ENCODE data around the gene HDDC3. TPM values are rescaled to one million over a fixed set of nuclear protein-coding genes. Genes with fewer than 3 reads are reported as not detected.
A peak's percentile ranks its signal among the peaks of the same experiment; 100 is the strongest.

Gene HDDC3
- total RNA-seq, 1 donor from 2014 or later: 17.1 TPM

DNA sequence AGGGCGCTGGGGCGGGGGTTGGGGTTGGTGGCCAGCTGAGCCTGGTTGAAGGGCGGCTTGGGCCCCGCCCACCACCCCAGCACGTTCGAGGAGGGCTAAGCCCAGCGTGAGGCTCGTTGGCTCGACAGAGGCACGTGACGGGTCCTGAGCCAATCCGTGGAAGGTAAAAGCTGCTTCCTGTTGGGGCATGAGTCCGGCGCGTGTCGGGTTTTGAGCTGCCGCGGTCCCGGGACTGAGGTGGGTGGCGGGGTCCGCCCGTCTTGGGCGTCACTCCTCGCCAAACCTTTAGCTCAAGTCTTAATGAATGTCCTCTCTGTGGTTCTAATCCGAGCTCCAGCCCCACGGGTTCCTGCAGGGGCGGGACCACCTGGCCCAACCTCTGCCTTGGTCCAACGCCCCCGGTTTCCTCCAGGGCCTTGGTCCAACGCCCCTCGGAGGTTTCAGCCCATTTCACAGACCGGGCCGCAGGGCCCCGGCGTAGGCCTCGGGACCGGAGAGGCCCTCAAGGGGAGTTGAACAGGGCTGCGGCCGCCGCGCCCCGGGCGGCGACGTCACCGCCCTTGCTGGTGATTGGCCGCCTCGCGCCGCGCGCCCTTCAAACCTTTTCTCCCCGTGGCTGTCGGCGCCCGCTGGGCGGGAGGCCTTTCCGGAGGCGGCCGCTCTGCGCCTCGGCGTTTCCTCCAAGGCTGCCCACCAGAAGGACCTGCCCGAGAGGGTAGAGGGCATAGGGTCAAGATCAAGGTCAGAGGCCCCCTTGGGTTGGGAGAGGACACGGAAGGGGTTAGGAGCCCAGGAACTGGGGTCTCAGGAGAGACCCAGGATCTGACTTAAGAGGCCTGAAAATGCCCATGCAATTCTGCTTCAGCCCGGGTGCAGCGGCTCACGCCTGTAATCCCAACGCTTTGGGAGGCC, 22.6 kb upstream of the HDDC3 start, which contains the start of gene RCCD1:
Gene RCCD1, plus strand, starts transcription at position 173 of the 912 bp plus-strand sequence. CDS start 1,851 bp downstream, outside the sequence.
- DNase-seq (ENCODE audit: low spot score): peak; percentile 98

GRCh38 chr15:90953947-90954711, 21.8 kb upstream of the HDDC3 start:
- DNase-seq (ENCODE audit: low spot score): no peak

GRCh38 chr15:90952901-90953677, 20.7 kb upstream of the HDDC3 start:
- no peak for DNase-seq (ENCODE audit: low spot score)

GRCh38 chr15:90950676-90951075, 18.3 kb upstream of the HDDC3 start:
- no peak for DNase-seq (ENCODE audit: low spot score)

DNA sequence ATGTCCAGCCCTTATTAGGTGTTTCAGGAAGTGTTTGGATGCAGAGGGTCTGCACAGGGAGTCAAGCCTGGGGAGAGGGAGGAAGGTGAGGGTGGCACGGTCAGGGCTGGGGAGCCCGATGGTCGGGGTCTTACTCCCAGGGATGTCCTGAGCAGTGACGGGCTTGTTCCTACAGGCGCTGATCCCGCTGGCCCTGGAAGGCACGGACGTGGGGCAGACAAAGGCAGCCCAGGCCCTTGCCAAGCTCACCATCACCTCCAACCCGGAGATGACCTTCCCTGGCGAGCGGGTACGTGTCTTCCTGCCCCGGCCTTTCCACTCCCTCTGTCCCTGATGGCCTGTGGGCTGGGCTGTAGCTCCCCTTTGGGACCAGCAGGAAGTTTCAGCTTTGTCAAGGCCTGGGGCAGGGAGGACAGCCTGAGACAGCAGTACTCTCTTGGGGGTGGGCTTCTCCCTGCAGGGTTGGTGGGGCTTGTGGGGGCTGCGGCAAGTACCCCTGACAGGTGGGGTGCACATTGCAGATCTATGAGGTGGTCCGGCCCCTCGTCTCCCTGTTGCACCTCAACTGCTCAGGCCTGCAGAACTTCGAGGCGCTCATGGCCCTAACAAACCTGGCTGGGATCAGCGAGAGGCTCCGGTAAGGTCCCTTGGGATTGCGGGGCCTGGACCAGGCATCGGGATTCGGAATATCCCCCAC, 17.8 kb upstream of the HDDC3 start:
- no peak for DNase-seq (ENCODE audit: low spot score)

DNA sequence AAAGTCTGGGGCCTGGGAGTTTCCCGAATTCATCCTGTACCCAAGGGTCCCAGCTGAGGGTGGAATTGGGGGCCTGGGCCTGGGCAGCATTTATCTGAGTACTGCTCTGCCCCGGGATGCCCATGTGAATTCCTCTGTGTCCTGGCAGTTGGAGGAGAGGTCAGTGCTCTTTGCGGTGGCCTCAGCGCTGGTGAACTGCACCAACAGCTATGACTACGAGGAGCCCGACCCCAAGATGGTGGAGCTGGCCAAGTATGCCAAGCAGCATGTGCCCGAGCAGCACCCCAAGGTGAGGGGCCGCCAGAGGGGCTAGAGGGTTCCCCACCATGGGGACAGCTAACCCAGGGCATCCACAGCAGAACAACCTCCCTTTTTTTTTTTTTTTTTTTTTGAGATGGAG, 16.2 kb upstream of the HDDC3 start:
- DNase-seq (ENCODE audit: low spot score): no peak

DNA sequence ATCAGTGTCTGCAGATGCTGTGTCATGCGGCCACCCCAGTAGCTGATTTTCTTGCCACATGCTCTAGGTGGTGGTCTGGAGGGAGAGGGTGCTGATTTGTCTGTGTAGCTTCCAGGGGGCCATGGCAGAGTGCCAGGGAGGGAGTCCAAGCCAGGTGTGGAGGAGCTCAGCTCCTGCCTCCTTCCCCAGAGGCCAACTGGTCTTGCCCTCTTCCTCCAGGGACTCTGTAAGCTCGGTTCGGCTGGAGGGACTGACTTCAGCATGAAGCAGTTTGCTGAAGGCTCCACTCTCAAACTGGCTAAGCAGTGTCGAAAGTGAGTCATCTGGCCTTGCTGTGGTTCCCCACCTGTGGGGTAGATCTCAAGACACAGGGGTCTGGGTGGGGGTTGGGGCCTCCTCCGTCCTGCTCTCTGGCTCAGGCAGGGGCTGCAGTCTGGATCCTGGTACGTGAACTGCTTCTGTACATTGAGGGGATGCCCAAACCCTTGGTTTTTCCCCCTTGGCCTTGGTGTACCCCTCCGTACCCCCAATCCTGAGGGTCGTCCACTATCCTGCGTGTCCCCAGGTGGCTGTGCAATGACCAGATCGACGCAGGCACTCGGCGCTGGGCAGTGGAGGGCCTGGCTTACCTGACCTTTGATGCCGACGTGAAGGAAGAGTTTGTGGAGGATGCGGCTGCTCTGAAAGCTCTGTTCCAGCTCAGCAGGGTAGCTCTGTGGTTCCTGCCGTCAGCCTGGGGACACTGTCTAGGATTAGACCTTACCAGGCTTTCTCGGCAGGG, 15.4 kb upstream of the HDDC3 start:
- DNase-seq (ENCODE audit: low spot score): no peak

- DNase-seq (ENCODE audit: low spot score): no peak
Measured at GRCh38 chr15:90946941-90947576, 14.7 kb upstream of the HDDC3 start.

GRCh38 chr15:90946538-90946937, 14.2 kb upstream of the HDDC3 start:
- no peak for DNase-seq (ENCODE audit: low spot score)

GRCh38 chr15:90945091-90945490, 12.7 kb upstream of the HDDC3 start:
- DNase-seq (ENCODE audit: low spot score): no peak

DNA sequence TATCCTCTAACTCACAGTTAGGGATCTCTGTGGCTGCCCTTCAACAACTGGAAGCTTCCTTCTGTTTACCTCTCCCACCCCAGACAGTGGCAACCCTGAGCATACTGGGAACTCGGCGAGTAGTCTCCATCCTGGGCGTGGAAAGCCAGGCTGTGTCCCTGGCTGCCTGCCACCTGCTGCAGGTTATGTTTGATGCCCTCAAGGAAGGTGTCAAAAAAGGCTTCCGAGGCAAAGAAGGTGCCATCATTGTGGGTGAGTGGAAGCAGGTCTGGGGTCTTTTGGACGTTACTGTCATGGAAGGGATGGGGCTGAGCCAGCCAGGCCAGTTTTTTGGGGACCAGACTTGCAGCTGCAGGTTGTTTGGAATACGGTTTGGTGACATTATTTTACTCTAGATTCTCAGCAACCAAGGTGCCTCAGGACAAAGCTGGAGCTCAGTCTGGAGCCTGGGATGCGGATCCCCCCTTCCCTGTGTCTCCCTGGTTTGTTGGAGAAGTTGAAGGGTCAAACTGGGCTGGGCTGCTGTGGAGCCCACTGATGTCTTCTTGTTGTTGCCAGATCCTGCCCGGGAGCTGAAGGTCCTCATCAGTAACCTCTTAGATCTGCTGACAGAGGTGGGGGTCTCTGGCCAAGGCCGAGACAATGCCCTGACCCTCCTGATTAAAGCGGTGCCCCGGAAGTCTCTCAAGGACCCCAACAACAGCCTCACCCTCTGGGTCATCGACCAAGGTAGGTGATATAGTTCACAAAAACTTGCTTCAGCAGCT, 10.2 kb upstream of the HDDC3 start:
- DNase-seq (ENCODE audit: low spot score): no peak

- no peak for DNase-seq (ENCODE audit: low spot score)
Measured at GRCh38 chr15:90941038-90941437, 8.7 kb upstream of the HDDC3 start.

DNA sequence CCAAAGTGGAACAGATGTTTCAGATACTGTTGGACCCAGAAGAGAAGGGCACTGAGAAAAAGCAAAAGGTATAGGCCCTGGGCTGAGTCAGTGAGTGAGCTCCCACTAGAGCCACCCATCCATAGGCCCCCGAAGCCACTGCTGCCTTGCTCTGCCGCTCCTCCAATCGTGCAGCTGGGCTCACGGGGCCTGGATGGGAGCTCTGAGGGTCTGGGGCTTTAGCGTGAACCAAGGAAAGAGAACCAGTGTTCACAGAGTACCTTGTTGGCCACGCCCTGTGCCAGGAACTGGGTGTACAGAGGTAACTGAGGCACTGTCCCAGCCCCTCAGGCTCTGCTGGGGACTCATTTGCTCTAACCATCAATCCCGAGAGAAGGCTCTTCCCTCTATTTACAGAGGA, 7.4 kb upstream of the HDDC3 start:
- DNase-seq (ENCODE audit: low spot score): no peak

GRCh38 chr15:90938261-90938660, 5.9 kb upstream of the HDDC3 start:
- DNase-seq (ENCODE audit: low spot score): no peak

DNA sequence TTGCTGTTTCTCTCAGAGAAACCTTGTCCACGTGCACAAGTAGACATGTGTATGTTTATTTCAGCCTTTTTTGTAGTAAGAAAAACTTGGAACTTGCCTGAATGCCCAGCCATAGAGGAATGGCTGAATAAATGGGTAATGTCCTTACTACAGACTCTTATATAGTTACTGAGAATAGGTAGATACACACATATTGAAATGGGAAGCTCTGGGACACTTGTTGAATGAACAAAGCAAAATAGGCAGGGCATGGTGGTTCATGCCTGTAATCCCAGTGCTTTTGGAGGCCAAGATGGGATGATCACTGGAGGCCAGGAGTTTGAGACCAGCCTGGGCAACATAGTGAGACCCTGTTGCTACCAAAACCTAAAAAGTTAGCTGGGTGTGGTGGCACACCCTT, 4.5 kb upstream of the HDDC3 start:
- no peak for DNase-seq (ENCODE audit: low spot score)

GRCh38 chr15:90934949-90935751, 2.8 kb upstream of the HDDC3 start, which contains the start of gene UNC45A:
Gene UNC45A, plus strand, starts transcription at chr15:90935285. Its CDS starts 40 bp downstream, at chr15:90935325.
- DNase-seq (ENCODE audit: low spot score): peak; percentile 96

DNA sequence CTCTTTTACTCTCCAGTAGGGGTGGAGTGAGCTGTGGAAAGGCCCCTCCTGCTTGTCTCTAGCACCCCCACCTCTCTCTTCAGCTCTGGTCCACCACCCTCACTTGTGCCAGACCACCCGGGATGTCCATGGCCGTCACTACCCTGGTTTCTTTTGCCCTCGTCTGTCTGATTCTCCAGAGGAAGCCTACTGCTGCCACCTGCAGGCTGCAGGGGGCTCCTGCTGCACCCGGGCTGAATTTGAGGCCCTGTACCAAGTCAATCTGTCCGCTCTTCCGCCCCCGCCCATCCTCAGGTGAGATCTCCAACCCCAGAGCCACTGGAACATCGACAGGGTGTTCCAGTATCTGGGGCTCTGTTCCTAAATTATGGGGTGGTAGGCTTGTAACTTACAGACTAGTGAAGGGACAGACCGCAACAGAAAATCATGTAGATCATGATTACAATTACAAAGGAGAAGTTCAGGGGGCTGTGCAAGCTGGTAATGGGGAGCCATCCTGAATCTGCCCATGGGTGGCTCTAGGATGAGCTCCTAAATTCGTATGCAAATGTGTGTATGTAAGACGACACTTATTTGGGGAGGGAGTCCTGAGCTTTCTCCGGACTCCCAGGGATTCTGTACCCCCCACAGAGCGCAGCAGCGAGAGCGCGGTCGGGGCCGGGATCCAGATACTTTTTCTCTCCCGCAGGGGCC, 2.1 kb upstream of the HDDC3 start:
- no peak for DNase-seq (ENCODE audit: low spot score)

Data from mesenteric fat pad (tissue), 1 donor.